Suprapubic skin (tissue), 4 donors: Measurements from ENCODE around the gene CDH4. TPM values are rescaled to one million over a fixed set of nuclear protein-coding genes. Genes with fewer than 3 reads are reported as not detected.

Experiments
- DNase-seq, 2 donors: peaks; one replicate each; pipeline ENCODE4 v3.0.0-alpha.2; 2019; ENCODE audit warnings: low spot score in 2 of 2
- H3K27ac ChIP-seq: fragments of 200-600 bp; sonication (generic); one replicate; pipeline ENCODE4 v1.5.1; 2019
- H3K27me3 ChIP-seq: fragments of 200-600 bp; sonication (generic); one replicate; pipeline ENCODE4 v1.5.1; 2019
- H3K36me3 ChIP-seq: fragments of 200-600 bp; sonication (generic); one replicate; pipeline ENCODE4 v1.5.1; 2019
- H3K4me1 ChIP-seq: fragments of 200-600 bp; sonication (generic); one replicate; pipeline ENCODE4 v1.5.1; 2019
- H3K4me3 ChIP-seq: fragments of 200-600 bp; sonication (generic); one replicate; pipeline ENCODE4 v1.5.1; 2019; ENCODE audit warnings: mild to moderate bottlenecking
- H3K9me3 ChIP-seq: fragments of 200-600 bp; sonication (generic); one replicate; pipeline ENCODE4 v1.5.1; 2019
- CTCF ChIP-seq, 2 donors: fragments of 200-600 bp in 1 of 2; fragments of 450-650 bp in 1 of 2; sonication (generic) in 1 of 2; IDR thresholded peaks; one replicate each; pipeline ENCODE4 v1.5.1; 2016 to 2019; ENCODE audit warnings: antibody characterized with exemption in 2 of 2, mild to moderate bottlenecking in 1 of 2, moderate library complexity in 1 of 2
- EP300 ChIP-seq: sonication (generic); formaldehyde crosslinking; IDR thresholded peaks from one replicate; pipeline ENCODE4 v1.6.1; 2017; ENCODE audit warnings: antibody characterized with exemption
- POLR2A ChIP-seq, 2 donors: fragments of 450-650 bp; IDR thresholded peaks; one replicate each; pipeline ENCODE4 v1.6.1; 2017; ENCODE audit warnings: antibody characterized with exemption in 2 of 2, mild to moderate bottlenecking in 2 of 2, moderate library complexity in 2 of 2
- POLR2AphosphoS5 ChIP-seq, 3 donors: sonication (generic); formaldehyde crosslinking; IDR thresholded peaks; one replicate each; pipeline ENCODE4 v1.6.1; 2017; ENCODE audit warnings: antibody characterized with exemption in 3 of 3
- WGBS: methylation state at CpG from one replicate; pipeline ENCODE4 v1.1.5; 2018; 5-methylcytosine and 5-hydroxymethylcytosine counted together
- total RNA-seq, 4 donors: library from RNA; depleted of rRNA; stranded (reverse); fragments of >200 nt; gene quantifications; one replicate each; pipeline ENCODE4 v1.1.0, GENCODE V29; 2016

CDH4 gene
- total RNA-seq, 4 donors from 2014 or later, result 0.91 to 5.9 (median 2.6) TPM

- no peak overlapping the region for H3K27ac ChIP-seq
- TF ChIP-seq POLR2AphosphoS5 (IDR thresholded peaks at IDR 0.05), result no peak
- no peak for TF ChIP-seq CTCF (IDR thresholded peaks at IDR 0.05)
- TF ChIP-seq EP300, result no peak
- TF ChIP-seq POLR2A (IDR thresholded peaks at IDR 0.05), result no peak
- peaks cover 22% of the 10 kb centered on the region for H3K27me3 ChIP-seq
- WGBS, result 88% methylated on average over 12 of the region's 12 CpGs
- H3K9me3 ChIP-seq, result no peaks in the 10 kb centered on the region
- no peak overlapping the region for H3K4me3 ChIP-seq
- H3K4me1 ChIP-seq, result no peaks in the 10 kb centered on the region
- no peaks in the 10 kb centered on the region for H3K36me3 ChIP-seq
- no peak for DNase-seq
Observed at GRCh38 chr20:61701802-61702201, 449.7 kb downstream of the CDH4 start.

- peaks cover 20% of the 10 kb centered on the region for H3K27me3 ChIP-seq
- no peak overlapping the region for H3K4me3 ChIP-seq
- 92% methylated on average over 16 of the region's 16 CpGs for WGBS
- H3K4me1 ChIP-seq, result no peaks in the 10 kb centered on the region
- no peak for TF ChIP-seq POLR2AphosphoS5 (IDR thresholded peaks at IDR 0.05)
- no peak for TF ChIP-seq EP300
- TF ChIP-seq CTCF (IDR thresholded peaks at IDR 0.05), result no peak
- TF ChIP-seq POLR2A (IDR thresholded peaks at IDR 0.05), result no peak
- DNase-seq, result no peak
- no peak overlapping the region for H3K27ac ChIP-seq
- no peaks in the 10 kb centered on the region for H3K36me3 ChIP-seq
- H3K9me3 ChIP-seq, result no peaks in the 10 kb centered on the region
Observed at GRCh38 chr20:61702246-61702645, 450.2 kb downstream of the CDH4 start.

- H3K27me3 ChIP-seq, result peaks cover 12% of the 10 kb centered on the region
- H3K27ac ChIP-seq, result no peak overlapping the region
- DNase-seq, result no peak
- no peaks in the 10 kb centered on the region for H3K4me1 ChIP-seq
- WGBS, result 87% methylated on average over 4 of the region's 7 CpGs
- no peaks in the 10 kb centered on the region for H3K9me3 ChIP-seq
- no peaks in the 10 kb centered on the region for H3K36me3 ChIP-seq
- no peak overlapping the region for H3K4me3 ChIP-seq
- TF ChIP-seq POLR2AphosphoS5 (IDR thresholded peaks at IDR 0.05) (no peak), EP300 (no peak), POLR2A (IDR thresholded peaks at IDR 0.05) (no peak), CTCF (IDR thresholded peaks at IDR 0.05) (no peak)
Observed at GRCh38 chr20:61704661-61705060, 452.6 kb downstream of the CDH4 start.

DNA sequence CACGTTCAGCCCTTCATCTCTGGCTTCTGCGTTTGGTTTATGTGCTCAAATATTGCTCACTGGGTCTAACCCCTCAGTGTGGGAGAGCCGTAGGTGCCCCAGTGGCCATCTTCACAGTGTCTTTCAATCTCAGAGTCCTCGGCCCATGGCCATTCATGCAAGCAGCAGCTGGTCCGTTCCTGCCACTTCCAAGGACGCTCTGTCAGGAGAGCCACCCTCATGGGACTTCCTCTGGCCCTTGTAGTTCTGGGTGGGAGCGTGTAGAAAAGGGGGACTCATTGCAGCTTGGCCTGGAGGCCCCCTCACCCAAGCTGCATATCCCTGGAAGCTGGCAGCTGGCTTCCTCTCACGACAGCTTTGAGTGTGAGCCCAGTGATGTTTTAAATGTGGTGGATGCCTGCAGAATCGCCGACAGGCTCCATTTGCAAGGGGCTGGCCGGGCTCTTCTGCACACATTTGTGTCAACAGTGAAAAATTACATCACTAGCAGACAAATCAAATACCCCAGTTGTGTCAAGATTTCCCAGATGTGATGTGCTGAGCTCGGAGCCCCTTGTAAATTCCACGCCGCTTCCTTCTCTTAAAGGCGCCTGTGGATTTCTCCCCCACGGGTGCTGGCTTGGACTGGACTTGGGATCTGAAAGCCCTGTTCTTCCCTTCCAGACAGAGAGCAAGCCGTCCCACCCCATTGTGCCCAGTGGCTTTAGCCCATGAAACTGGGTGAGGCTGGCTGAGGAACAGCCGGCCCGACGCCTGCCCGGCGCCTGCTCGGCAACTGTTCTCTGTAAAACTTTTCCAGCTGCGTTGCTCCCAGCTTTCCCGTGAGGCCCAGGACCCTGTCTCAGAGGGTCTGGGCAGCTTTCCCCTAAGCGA lies 453.6 kb downstream of the CDH4 start:
- 68% methylated on average over 21 of the region's 26 CpGs for WGBS
- TF ChIP-seq POLR2AphosphoS5 (IDR thresholded peaks at IDR 0.05) (no peak), POLR2A (IDR thresholded peaks at IDR 0.05) (no peak), CTCF (IDR thresholded peaks at IDR 0.05) (no peak), EP300 (no peak)
- H3K4me3 ChIP-seq, result no peak overlapping the region
- H3K27ac ChIP-seq, result no peak overlapping the region
- no peak for DNase-seq
- H3K9me3 ChIP-seq, result no peaks in the 10 kb centered on the region
- no peaks in the 10 kb centered on the region for H3K4me1 ChIP-seq
- H3K27me3 ChIP-seq, result peaks cover 12% of the 10 kb centered on the region
- H3K36me3 ChIP-seq, result no peaks in the 10 kb centered on the region

DNA sequence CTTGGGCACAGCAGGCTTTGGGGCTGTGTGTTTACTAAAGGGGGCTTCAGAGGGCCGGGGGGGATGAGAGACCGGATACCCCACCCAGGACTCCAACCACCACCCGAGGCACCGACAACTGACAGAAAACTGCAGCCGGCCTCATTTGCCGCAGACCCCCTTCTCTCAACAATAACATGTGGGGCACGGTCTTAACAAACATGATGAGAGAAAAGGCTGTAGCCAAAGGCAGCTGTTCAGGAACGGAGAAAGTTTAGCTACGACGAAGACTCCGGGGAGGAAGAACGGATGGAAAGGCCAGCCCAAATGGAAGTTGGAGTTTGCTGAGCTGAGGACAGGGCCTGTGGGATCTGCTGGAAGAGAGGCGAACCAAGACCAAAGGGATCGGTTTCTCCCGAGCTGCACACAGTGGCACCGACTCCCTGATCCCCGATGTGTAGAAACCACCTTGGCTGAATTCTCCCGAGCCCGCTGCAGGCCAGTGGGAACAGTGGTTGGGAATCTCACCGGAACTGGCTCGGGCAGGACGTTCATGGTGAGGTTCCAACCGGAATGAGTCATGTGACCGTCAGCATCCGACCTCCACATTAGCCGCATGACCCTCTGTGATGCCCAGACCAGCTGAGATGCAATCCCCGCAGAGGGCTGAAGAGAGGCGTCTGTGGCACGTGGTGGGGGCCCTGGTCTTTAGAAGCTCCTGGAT lies 454.3 kb downstream of the CDH4 start:
- Histone ChIP-seq H3K36me3 (no peaks in the 10 kb centered on the region), H3K9me3 (no peaks in the 10 kb centered on the region), H3K4me3 (no peak overlapping the region), H3K27ac (no peak overlapping the region), H3K27me3 (peaks cover 12% of the 10 kb centered on the region), H3K4me1 (no peaks in the 10 kb centered on the region)
- 77% methylated on average over 29 of the region's 29 CpGs for WGBS
- no peak for DNase-seq
- TF ChIP-seq CTCF (IDR thresholded peaks at IDR 0.05) (no peak), POLR2A (IDR thresholded peaks at IDR 0.05) (no peak), EP300 (no peak), POLR2AphosphoS5 (IDR thresholded peaks at IDR 0.05) (no peak)
